ENCODE measurements around the gene AFAP1. TPM values are rescaled to one million over a fixed set of nuclear protein-coding genes. Genes with fewer than 3 reads are reported as not detected.

Gene AFAP1
- total and polyA plus RNA-seq, 2 of the 8 experiments (the other 6 are each of a cell fraction or from before 2014, with no cell fraction given): 3.6 to 18.2 TPM

DNA sequence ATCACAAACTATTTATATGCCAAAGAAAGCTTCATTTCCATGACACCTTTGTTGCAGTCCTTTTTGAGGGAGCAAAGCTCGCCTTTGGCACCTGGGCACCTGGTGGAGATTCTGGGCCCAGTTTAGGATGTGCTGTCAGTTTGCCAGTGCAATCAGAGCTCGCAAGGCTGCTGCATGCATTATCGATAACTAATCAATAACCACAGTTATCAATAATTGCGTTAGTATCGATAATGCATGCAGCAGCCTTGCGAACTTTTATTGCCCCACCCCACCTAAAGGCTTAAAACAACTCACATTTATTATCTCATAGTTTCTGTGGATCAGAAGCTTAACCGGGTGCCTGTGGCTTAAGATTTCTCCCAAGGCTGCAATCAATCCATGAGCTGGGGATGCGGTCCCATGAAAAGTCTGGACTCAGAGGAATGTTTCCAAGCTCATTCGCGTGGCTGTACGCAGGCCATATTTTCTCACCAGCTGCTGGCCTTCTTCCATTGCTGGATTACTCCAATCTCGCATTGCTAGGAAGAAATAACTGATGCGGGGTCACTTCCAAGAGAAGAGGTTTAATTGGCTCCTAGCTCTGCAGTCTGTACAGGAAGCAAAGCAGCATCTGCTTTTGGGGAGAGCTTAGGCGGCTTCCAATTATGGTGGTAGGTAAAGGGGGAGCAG lies 6.2 kb upstream of the AFAP1 start (continued):
- no peak for TF ChIP-seq POU5F1 (IDR thresholded peaks at IDR 0.05; ENCODE audit: low read depth, low read length)

Measured in H1 (cell line).